HepG2 (cell line): ENCODE results near the gene EWSR1. TPM values are rescaled to one million over a fixed set of nuclear protein-coding genes. Genes with fewer than 3 reads are reported as not detected.

ENCODE experiments used
- ATAC-seq: fragments of 200-7000 bp; cut with Tn5 transposase; 3 replicates; pipeline ENCODE4 v1.9.1; 2020; ENCODE audit warnings: mild to moderate bottlenecking, moderate library complexity
- BruUV-seq: library from RNA; stranded (reverse); fragments of 400-500 nt; replicated peaks from 2 replicates; lab custom pipeline; 2021; lab: Mats Ljungman, UMichigan
- CTCF ChIA-PET: fragments of 300-600 bp; formaldehyde crosslinking; extraction: SDS; loops from one replicate; lab custom pipeline; 2021; ENCODE audit warnings: low total read pairs, inconsistent platforms, low intra/inter-chr PET ratio; lab: Yijun Ruan, JAX
- POLR2A ChIA-PET: fragments of 350-600 bp; sonication (Branson Sonifier 250); formaldehyde crosslinking; loops from one replicate; lab custom pipeline; 2020; ENCODE audit warnings: antibody characterized with exemption, inconsistent platforms; lab: Yijun Ruan, JAX
- DNase-seq: peaks from one replicate; pipeline ENCODE4 v3.0.0-alpha.2; 2015; ENCODE audit warnings: low spot score
- FAIRE-seq: peaks from 3 replicates; lab custom pipeline; 2011; peaks lifted over from hg19 to GRCh38; lab: Jason Lieb, UNC
- H2AFZ ChIP-seq: one replicate; pipeline ENCODE4 v1.6.1; 2011; ENCODE audit warnings: low read length, inconsistent platforms
- H3K27ac ChIP-seq: fragments of 300-600 bp; 3 replicates; pipeline ENCODE4 v1.8.0; 2011; ENCODE audit warnings: mixed run types, mild to moderate bottlenecking, mixed read lengths, low read length, inconsistent platforms; ENCODE audit not compliant: insufficient read depth; ENCODE audit errors: extremely low read length
- H3K27me3 ChIP-seq, 2 experiments: fragments of 200-600 bp in 1 of 2; 2 replicates in 1 of 2; 3 replicates in 1 of 2; pipeline versions ENCODE4 v1.6.0 to v1.8.0; 2011; ENCODE audit warnings: low read length in 2 of 2, mild to moderate bottlenecking in 2 of 2, moderate library complexity in 2 of 2, inconsistent platforms in 1 of 2; ENCODE audit not compliant: insufficient read depth in 2 of 2, control insufficient read depth in 1 of 2
- H3K36me3 ChIP-seq, 2 experiments: fragments of 200-600 bp in 1 of 2; replicated peaks in 1 of 2; 2 replicates in 1 of 2; 3 replicates in 1 of 2; pipeline versions ENCODE4 v1.5.1 to v1.8.0; 2011; ENCODE audit warnings: low read length in 2 of 2, inconsistent platforms in 1 of 2; ENCODE audit not compliant: insufficient read depth in 2 of 2, control insufficient read depth in 1 of 2
- H3K4me1 ChIP-seq: 2 replicates; pipeline ENCODE4 v1.5.1; 2012; ENCODE audit warnings: low read length, inconsistent platforms; ENCODE audit not compliant: insufficient read depth
- H3K4me2 ChIP-seq: 2 replicates; pipeline ENCODE4 v1.6.0; 2011; ENCODE audit warnings: low read depth, low read length, inconsistent platforms
- H3K4me3 ChIP-seq, 3 experiments: fragments of 200-600 bp in 1 of 3; sonication (generic), shearing (Covaris generic) in 1 of 3; replicated peaks in 1 of 3; 2 replicates each; pipeline ENCODE4 v1.5.1; 2011 to 2016; ENCODE audit warnings: low read length in 3 of 3, inconsistent platforms in 2 of 3, low read depth in 2 of 3, mild to moderate bottlenecking in 2 of 3, control low read depth in 1 of 3, mixed read lengths in 1 of 3; ENCODE audit not compliant: insufficient read depth in 1 of 3
- H3K79me2 ChIP-seq: one replicate; pipeline ENCODE4 v1.6.1; 2011; ENCODE audit warnings: low read length, inconsistent platforms; ENCODE audit not compliant: insufficient read depth
- H3K9ac ChIP-seq: 2 replicates; pipeline ENCODE4 v1.6.0; 2011; ENCODE audit warnings: mild to moderate bottlenecking, low read depth, low read length, inconsistent platforms; ENCODE audit not compliant: insufficient read depth
- H3K9me3 ChIP-seq: 2 replicates; pipeline ENCODE4 v1.5.1; 2012; ENCODE audit warnings: mild to moderate bottlenecking, low read length
- H4K20me1 ChIP-seq: 2 replicates; pipeline ENCODE4 v1.6.0; 2011; ENCODE audit warnings: inconsistent platforms, mild to moderate bottlenecking, low read length, moderate library complexity; ENCODE audit not compliant: insufficient read depth
- ZNF768 ChIP-seq: sonication (generic); formaldehyde crosslinking; IDR thresholded peaks from 2 replicates; pipeline ENCODE4 v1.4.0; 2020; ENCODE audit warnings: missing genetic modification reagents
- WGBS: methylation state at CpG from one replicate; pipeline ENCODE4 v1.1.6; 2017; ENCODE audit warnings: low lambda C conversion rate; 5-methylcytosine and 5-hydroxymethylcytosine counted together
- in situ Hi-C: cut with HindIII; loops from 2 replicates; pipeline ENCODE4 v1.10.0; 2017; ENCODE audit warnings: low pct_unique_long_range_greater_than_20kb; ENCODE audit not compliant: extremely low pct_ligation_motif_present
- intact Hi-C: fragments of 100-400 bp; cut with micrococcal nuclease; formaldehyde crosslinking; loops from one replicate; pipeline ENCODE4 v1.10.0; 2022; ENCODE audit not compliant: unreplicated experiment
- polyA plus RNA-seq, 8 experiments: library from polyadenylated mRNA; depleted of rRNA in 3 of 8; stranded (reverse) in 7 of 8; unstranded in 1 of 8; fragments of >200 nt; fragmentation: Illumina TruSeq in 4 of 8; extraction: Trizol in 4 of 8; gene quantifications; 2 replicates each; pipeline versions ENCODE4 v1.2.1 to v1.2.3, GENCODE V29; 2011 to 2016; ENCODE audit warnings: low read depth in 4 of 8, missing spikeins in 1 of 8, mixed read lengths in 1 of 8; ENCODE audit not compliant: insufficient read depth in 1 of 8
- total RNA-seq, 5 experiments: library from RNA; depleted of rRNA; stranded (reverse); fragments of >200 nt; fragmentation: Illumina TruSeq; extraction: Trizol; gene quantifications; 2 replicates each; pipeline ENCODE4 v1.2.3, GENCODE V29; 2016; ENCODE audit warnings: low read depth in 1 of 5
- TF ChIP-seq, protein P1 (sequence below): sonication (generic); formaldehyde crosslinking; IDR thresholded peaks from 2 replicates; pipeline ENCODE4 v1.4.0; 2020; ENCODE audit warnings: missing genetic modification reagents

Gene EWSR1
- total and polyA plus RNA-seq, 2 of the 13 experiments (the other 11 are each of a cell fraction or from before 2014, with no cell fraction given), result 211 to 326 TPM

DNA sequence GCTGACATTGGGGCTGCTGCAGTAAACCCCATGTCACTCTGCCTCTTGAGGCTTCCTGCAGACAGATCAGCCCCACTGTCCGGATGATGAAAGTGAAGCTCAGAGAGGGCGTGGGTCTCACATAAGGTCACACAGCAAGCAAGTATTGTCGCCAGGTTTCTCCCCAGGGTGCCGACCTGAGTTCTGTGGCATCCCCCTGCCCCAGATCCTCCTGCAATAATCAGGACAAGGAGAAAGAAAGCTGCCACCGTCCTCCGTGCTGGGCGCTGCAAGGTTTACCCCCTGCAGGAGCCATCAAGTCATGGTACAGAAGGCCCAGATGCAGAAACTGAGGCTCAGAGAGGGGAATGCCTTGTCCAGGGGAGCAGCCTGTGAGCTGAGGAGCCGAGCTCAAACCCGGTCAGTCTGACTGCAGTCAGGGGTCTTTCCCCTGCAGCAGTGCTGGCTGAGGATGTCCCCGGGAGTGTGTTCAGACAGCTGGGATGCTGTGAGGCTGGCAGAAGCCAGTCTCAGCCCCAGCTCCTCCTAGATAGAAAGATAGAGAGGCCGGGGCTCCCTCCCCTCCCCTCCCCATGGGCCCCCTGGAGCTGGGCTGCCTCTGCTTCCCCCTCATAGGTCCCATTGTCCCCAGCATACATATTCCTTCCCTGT is 49.2 kb upstream of the EWSR1 start:
- Histone ChIP-seq H3K9me3 (no peaks in the 10 kb centered on the region), H3K79me2 (no peaks in the 10 kb centered on the region), H3K27me3 (peaks cover 2 to 11% of the 10 kb centered on the region in 2 experiments; a peak in 3 of 5 replicates), H4K20me1 (no peaks in the 10 kb centered on the region), H3K9ac (no peak overlapping the region), H2AFZ (no peak overlapping the region), H3K36me3 (no peaks in the 10 kb centered on the region), H3K4me3 (no peak overlapping the region), H3K4me1 (peaks cover 41% of the 10 kb centered on the region), H3K4me2 (no peak overlapping the region), H3K27ac (no peak overlapping the region)
- ATAC-seq (no peak), FAIRE-seq (no peak), DNase-seq (no peak)
- ChIA-PET POLR2A (no interaction called here), CTCF (no interaction called here)
- in situ Hi-C loops (no loop called here), intact Hi-C loops (no loop called here)
- 67% methylated on average over 3 of the region's 11 CpGs for WGBS
- no TSS peak for BruUV-seq
- peak; percentile 99 for TF ChIP-seq ZNF768 (CRISPR knock-in tag)
- TF ChIP-seq, protein P1, sequence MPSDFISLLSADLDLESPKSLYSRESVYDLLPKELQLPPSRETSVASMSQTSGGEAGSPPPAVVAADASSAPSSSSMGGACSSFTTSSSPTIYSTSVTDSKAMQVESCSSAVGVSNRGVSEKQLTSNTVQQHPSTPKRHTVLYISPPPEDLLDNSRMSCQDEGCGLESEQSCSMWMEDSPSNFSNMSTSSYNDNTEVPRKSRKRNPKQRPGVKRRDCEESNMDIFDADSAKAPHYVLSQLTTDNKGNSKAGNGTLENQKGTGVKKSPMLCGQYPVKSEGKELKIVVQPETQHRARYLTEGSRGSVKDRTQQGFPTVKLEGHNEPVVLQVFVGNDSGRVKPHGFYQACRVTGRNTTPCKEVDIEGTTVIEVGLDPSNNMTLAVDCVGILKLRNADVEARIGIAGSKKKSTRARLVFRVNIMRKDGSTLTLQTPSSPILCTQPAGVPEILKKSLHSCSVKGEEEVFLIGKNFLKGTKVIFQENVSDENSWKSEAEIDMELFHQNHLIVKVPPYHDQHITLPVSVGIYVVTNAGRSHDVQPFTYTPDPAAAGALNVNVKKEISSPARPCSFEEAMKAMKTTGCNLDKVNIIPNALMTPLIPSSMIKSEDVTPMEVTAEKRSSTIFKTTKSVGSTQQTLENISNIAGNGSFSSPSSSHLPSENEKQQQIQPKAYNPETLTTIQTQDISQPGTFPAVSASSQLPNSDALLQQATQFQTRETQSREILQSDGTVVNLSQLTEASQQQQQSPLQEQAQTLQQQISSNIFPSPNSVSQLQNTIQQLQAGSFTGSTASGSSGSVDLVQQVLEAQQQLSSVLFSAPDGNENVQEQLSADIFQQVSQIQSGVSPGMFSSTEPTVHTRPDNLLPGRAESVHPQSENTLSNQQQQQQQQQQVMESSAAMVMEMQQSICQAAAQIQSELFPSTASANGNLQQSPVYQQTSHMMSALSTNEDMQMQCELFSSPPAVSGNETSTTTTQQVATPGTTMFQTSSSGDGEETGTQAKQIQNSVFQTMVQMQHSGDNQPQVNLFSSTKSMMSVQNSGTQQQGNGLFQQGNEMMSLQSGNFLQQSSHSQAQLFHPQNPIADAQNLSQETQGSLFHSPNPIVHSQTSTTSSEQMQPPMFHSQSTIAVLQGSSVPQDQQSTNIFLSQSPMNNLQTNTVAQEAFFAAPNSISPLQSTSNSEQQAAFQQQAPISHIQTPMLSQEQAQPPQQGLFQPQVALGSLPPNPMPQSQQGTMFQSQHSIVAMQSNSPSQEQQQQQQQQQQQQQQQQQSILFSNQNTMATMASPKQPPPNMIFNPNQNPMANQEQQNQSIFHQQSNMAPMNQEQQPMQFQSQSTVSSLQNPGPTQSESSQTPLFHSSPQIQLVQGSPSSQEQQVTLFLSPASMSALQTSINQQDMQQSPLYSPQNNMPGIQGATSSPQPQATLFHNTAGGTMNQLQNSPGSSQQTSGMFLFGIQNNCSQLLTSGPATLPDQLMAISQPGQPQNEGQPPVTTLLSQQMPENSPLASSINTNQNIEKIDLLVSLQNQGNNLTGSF (CRISPR knock-in tag), result no peak
